ENCODE data around the gene PCSK4. TPM values are rescaled to one million over a fixed set of nuclear protein-coding genes. Genes with fewer than 3 reads are reported as not detected.

Gene PCSK4
- polyA plus RNA-seq, 1 of the 3 experiments (the other 2 are of a cell fraction): 6.6 TPM

DNA sequence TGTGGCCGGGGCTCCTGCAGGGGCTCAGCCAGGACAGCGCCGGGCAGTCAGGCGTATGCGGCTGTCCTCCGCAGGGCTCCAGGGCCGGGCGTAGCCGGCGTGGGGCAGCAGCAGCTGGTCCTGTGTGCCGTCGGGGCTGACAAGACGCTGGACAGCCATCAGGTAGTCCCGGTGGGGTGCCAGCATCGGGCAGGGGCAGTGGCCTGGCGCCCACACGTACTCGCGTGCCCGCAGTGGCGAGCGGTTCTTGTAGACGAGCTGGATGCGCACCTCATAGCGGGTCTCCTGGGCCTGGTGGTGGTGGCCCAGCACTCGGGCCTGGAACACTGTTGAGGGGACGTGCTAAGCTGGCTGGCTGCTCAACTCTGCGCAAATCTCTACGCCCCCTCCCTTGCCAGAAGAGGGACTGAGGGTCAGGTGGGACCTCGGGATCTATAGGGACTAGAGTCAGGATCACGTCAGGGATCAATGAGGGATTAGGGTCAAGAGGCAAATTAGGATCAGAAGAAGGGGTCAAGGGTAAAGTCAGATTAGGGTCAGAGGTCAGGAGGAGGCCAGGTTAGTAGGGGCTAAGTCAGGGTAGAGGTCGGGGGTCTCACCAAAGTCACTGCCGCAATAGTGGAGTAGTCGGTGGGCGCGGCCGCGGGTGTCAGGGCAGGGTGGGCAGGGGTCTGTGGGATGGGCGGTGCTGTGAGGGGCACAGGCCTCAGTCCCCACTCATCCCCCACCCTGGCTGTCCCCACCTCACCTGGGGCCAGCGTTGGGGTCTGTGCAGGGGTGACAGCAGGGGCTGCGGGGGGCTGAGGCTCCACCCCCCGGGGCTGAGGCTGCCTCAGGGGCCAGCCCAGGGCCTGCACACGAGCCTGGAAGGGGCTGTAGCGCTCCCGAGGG is 16.1 kb upstream of the PCSK4 start:
- H3K4me2 ChIP-seq: no peak overlapping the region
- no peak for DNase-seq
- no peaks in the 10 kb centered on the region for H3K79me2 ChIP-seq (ENCODE audit: insufficient read depth)
- H3K36me3 ChIP-seq (replicated peaks in 1 of 2; ENCODE audit: control insufficient read depth in 1 of 2, insufficient read depth in 2 of 2, low read length in 1 of 2): no peaks in the 10 kb centered on the region
- H3K27me3 ChIP-seq (ENCODE audit: insufficient read depth): 0 out of 2 replicates have a peak, but pooled peaks cover 5% of the 10 kb centered on the region
- 84% methylated on average over 24 of the region's 45 CpGs for WGBS (ENCODE audit: low lambda C conversion rate)
- no peaks in the 10 kb centered on the region for H3K9me2 ChIP-seq
- H2AFZ ChIP-seq (ENCODE audit: low read depth): no peak overlapping the region
- no peaks in the 10 kb centered on the region for H3K9me3 ChIP-seq
- no peak overlapping the region for H3K27ac ChIP-seq (ENCODE audit: low read depth in 2 of 2, low read length in 1 of 2)
- TF ChIP-seq, protein P1, sequence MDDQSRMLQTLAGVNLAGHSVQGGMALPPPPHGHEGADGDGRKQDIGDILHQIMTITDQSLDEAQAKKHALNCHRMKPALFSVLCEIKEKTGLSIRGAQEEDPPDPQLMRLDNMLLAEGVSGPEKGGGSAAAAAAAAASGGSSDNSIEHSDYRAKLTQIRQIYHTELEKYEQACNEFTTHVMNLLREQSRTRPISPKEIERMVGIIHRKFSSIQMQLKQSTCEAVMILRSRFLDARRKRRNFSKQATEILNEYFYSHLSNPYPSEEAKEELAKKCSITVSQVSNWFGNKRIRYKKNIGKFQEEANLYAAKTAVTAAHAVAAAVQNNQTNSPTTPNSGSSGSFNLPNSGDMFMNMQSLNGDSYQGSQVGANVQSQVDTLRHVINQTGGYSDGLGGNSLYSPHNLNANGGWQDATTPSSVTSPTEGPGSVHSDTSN (IDR thresholded peaks at IDR 0.05): no peak
- TF ChIP-seq JUND (IDR thresholded peaks at IDR 0.05) (no peak), FOXJ3 (CRISPR knock-in tag; IDR thresholded peaks at IDR 0.05) (no peak), YY1 (IDR thresholded peaks at IDR 0.05; ENCODE audit: low read depth) (no peak), TCF12 (IDR thresholded peaks at IDR 0.05) (no peak), MXI1 (IDR thresholded peaks at IDR 0.05; ENCODE audit: low read depth, low read length) (no peak), FOSL2 (IDR thresholded peaks at IDR 0.05; ENCODE audit: borderline replicate concordance, low read depth) (no peak), FOXM1 (IDR thresholded peaks at IDR 0.05; ENCODE audit: low read depth) (no peak)
- TF ChIP-seq, protein P2, sequence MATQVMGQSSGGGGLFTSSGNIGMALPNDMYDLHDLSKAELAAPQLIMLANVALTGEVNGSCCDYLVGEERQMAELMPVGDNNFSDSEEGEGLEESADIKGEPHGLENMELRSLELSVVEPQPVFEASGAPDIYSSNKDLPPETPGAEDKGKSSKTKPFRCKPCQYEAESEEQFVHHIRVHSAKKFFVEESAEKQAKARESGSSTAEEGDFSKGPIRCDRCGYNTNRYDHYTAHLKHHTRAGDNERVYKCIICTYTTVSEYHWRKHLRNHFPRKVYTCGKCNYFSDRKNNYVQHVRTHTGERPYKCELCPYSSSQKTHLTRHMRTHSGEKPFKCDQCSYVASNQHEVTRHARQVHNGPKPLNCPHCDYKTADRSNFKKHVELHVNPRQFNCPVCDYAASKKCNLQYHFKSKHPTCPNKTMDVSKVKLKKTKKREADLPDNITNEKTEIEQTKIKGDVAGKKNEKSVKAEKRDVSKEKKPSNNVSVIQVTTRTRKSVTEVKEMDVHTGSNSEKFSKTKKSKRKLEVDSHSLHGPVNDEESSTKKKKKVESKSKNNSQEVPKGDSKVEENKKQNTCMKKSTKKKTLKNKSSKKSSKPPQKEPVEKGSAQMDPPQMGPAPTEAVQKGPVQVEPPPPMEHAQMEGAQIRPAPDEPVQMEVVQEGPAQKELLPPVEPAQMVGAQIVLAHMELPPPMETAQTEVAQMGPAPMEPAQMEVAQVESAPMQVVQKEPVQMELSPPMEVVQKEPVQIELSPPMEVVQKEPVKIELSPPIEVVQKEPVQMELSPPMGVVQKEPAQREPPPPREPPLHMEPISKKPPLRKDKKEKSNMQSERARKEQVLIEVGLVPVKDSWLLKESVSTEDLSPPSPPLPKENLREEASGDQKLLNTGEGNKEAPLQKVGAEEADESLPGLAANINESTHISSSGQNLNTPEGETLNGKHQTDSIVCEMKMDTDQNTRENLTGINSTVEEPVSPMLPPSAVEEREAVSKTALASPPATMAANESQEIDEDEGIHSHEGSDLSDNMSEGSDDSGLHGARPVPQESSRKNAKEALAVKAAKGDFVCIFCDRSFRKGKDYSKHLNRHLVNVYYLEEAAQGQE (IDR thresholded peaks at IDR 0.05; ENCODE audit: low read depth, low read length): no peak
- ChIA-PET POLR2A (no interaction called here), CTCF (interaction anchor here (1.1 to 1.2 kb wide), 2 partner anchors 15 to 282 kb away, joined by 3 read pairs; partner anchors contain the start of gene REEP6)
- no peak overlapping the region for H3K9ac ChIP-seq
- peaks cover 14% of the 10 kb centered on the region for H3F3A ChIP-seq (replicated peaks; ENCODE audit: insufficient read depth)
- H3K4me3 ChIP-seq (ENCODE audit: low read depth in 2 of 2, low read length in 1 of 2): no peak overlapping the region
- no peaks in the 10 kb centered on the region for H4K20me1 ChIP-seq (ENCODE audit: insufficient read depth)
- H3K4me1 ChIP-seq (ENCODE audit: control insufficient read depth in 1 of 2, insufficient read depth in 2 of 2, low read depth in 1 of 2, low read length in 1 of 2): peaks cover 5 to 15% of the 10 kb centered on the region in 2 experiments; a peak in 2 of 4 replicates

DNA sequence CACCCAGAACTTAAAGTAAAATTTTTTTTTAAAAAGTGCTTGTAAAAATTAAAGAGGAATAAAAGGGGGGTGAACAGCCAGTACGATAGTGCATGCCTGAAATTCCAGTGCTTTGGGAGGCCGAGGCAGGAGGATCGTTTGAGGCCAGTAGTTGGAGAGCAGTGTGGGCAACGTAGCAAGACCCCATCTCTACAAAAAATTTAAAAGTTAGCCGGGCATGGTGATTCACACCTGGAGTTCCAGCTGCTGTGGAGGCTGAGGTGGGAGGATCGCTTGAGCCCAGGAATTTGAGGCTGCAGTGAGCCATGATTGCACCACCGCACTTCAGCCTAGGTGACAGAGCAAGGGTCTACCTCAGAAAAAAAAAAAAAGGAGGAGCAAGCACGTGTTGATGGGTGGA is 14.9 kb upstream of the PCSK4 start:
- no peak for DNase-seq
- H3K27me3 ChIP-seq (ENCODE audit: insufficient read depth): 0 out of 2 replicates have a peak, but pooled peaks cover 5% of the 10 kb centered on the region
- CTCF ChIA-PET: interaction anchor here (0.6 to 2.7 kb wide), 2 partner anchors 13 to 547 kb away, joined by 3 to 23 read pairs; partner anchors contain the start of gene REEP6
- no peaks in the 10 kb centered on the region for H3K9me3 ChIP-seq
- H3F3A ChIP-seq (replicated peaks; ENCODE audit: insufficient read depth): peaks cover 16% of the 10 kb centered on the region
- H3K36me3 ChIP-seq (replicated peaks in 1 of 2; ENCODE audit: control insufficient read depth in 1 of 2, insufficient read depth in 2 of 2, low read length in 1 of 2): no peaks in the 10 kb centered on the region
- no peak overlapping the region for H3K4me3 ChIP-seq (ENCODE audit: low read depth in 2 of 2, low read length in 1 of 2)
- POLR2A ChIA-PET: interaction anchor here (0.6 to 0.7 kb wide), 2 partner anchors 54 to 740 kb away, joined by 5 read pairs; no protein-coding TSS in a partner anchor
- H3K27ac ChIP-seq (ENCODE audit: low read depth in 2 of 2, low read length in 1 of 2): no peak overlapping the region
- H2AFZ ChIP-seq (ENCODE audit: low read depth): no peak overlapping the region
- H4K20me1 ChIP-seq (ENCODE audit: insufficient read depth): no peaks in the 10 kb centered on the region
- no peak overlapping the region for H3K9ac ChIP-seq
- no peak overlapping the region for H3K4me2 ChIP-seq
- WGBS (ENCODE audit: low lambda C conversion rate): 39% methylated on average over 8 of the region's 8 CpGs
- peaks cover 5 to 15% of the 10 kb centered on the region in 2 experiments; a peak in 2 of 4 replicates for H3K4me1 ChIP-seq (ENCODE audit: control insufficient read depth in 1 of 2, insufficient read depth in 2 of 2, low read depth in 1 of 2, low read length in 1 of 2)
- H3K9me2 ChIP-seq: no peaks in the 10 kb centered on the region
- no peaks in the 10 kb centered on the region for H3K79me2 ChIP-seq (ENCODE audit: insufficient read depth)
- TF ChIP-seq, protein P3, sequence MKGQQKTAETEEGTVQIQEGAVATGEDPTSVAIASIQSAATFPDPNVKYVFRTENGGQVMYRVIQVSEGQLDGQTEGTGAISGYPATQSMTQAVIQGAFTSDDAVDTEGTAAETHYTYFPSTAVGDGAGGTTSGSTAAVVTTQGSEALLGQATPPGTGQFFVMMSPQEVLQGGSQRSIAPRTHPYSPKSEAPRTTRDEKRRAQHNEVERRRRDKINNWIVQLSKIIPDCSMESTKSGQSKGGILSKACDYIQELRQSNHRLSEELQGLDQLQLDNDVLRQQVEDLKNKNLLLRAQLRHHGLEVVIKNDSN (IDR thresholded peaks at IDR 0.05; ENCODE audit: borderline replicate concordance, low read depth): no peak
- TF ChIP-seq GATA2 (CRISPR knock-in tag; IDR thresholded peaks at IDR 0.05): no peak
- TF ChIP-seq MXI1 (IDR thresholded peaks at IDR 0.05; ENCODE audit: low read depth, low read length): no peak
- no peak for TF ChIP-seq RFX5 (IDR thresholded peaks at IDR 0.05; ENCODE audit: low read length)
- TF ChIP-seq POLR2AphosphoS5 (IDR thresholded peaks at IDR 0.05; ENCODE audit: low read depth, low read length): no peak
- TF ChIP-seq YY1 (IDR thresholded peaks at IDR 0.05; ENCODE audit: low read depth): no peak
- no peak for TF ChIP-seq NRF1 (IDR thresholded peaks at IDR 0.05; ENCODE audit: low read depth, low read length)
- TF ChIP-seq, protein P4, sequence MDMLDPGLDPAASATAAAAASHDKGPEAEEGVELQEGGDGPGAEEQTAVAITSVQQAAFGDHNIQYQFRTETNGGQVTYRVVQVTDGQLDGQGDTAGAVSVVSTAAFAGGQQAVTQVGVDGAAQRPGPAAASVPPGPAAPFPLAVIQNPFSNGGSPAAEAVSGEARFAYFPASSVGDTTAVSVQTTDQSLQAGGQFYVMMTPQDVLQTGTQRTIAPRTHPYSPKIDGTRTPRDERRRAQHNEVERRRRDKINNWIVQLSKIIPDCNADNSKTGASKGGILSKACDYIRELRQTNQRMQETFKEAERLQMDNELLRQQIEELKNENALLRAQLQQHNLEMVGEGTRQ (IDR thresholded peaks at IDR 0.05; ENCODE audit: borderline replicate concordance, low read depth, low read length): no peak
- TF ChIP-seq CHD2 (IDR thresholded peaks at IDR 0.05; ENCODE audit: low read length, partially characterized antibody): no peak
- TF ChIP-seq, protein P5, sequence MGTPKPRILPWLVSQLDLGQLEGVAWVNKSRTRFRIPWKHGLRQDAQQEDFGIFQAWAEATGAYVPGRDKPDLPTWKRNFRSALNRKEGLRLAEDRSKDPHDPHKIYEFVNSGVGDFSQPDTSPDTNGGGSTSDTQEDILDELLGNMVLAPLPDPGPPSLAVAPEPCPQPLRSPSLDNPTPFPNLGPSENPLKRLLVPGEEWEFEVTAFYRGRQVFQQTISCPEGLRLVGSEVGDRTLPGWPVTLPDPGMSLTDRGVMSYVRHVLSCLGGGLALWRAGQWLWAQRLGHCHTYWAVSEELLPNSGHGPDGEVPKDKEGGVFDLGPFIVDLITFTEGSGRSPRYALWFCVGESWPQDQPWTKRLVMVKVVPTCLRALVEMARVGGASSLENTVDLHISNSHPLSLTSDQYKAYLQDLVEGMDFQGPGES (IDR thresholded peaks at IDR 0.05; ENCODE audit: low read depth, low read length): no peak
- no peak for TF ChIP-seq TEAD4 (IDR thresholded peaks at IDR 0.05; ENCODE audit: borderline replicate concordance, insufficient read depth)

Data from SK-N-SH (cell line).